Neuronal stem cell (in vitro differentiated cells): Measurements from ENCODE around the gene VPS35.
"Not testable (repeated sequence)": the region's sequence is repeated elsewhere in the genome, so short reads cannot be mapped to it uniquely, and the experiment has no call there.

ENCODE experiments used
- DNase-seq: peaks from one replicate; pipeline ENCODE4 v3.0.0-alpha.2; 2013; ENCODE audit warnings: low spot score
- H2AFZ ChIP-seq: one replicate; pipeline ENCODE4 v1.6.1; 2013; ENCODE audit warnings: mild to moderate bottlenecking, low read length, inconsistent platforms
- H2AK5ac ChIP-seq: 2 replicates; pipeline ENCODE4 v1.6.1; 2013; ENCODE audit warnings: low read depth, mild to moderate bottlenecking, inconsistent platforms, low read length, moderate library complexity, mixed read lengths
- H2BK120ac ChIP-seq: 2 replicates; pipeline ENCODE4 v1.6.1; 2013; ENCODE audit warnings: low read depth, mild to moderate bottlenecking, inconsistent platforms, low read length, moderate library complexity, mixed read lengths
- H2BK12ac ChIP-seq: one replicate; pipeline ENCODE4 v1.6.1; 2013; ENCODE audit warnings: low read length, inconsistent platforms
- H2BK15ac ChIP-seq: 2 replicates; pipeline ENCODE4 v1.6.1; 2013; ENCODE audit warnings: mild to moderate bottlenecking, low read length, inconsistent platforms, mixed read lengths
- H2BK5ac ChIP-seq: one replicate; pipeline ENCODE4 v1.6.1; 2013; ENCODE audit warnings: inconsistent platforms, mild to moderate bottlenecking, low read length, moderate library complexity
- H3K14ac ChIP-seq: one replicate; pipeline ENCODE4 v1.6.1; 2013; ENCODE audit warnings: low read length, inconsistent platforms
- H3K18ac ChIP-seq: 2 replicates; pipeline ENCODE4 v1.6.1; 2013; ENCODE audit warnings: low read length, inconsistent platforms
- H3K23ac ChIP-seq: 2 replicates; pipeline ENCODE4 v1.6.1; 2013; ENCODE audit warnings: low read depth, mild to moderate bottlenecking, mixed read lengths, low read length, inconsistent platforms; ENCODE audit not compliant: poor library complexity
- H3K27ac ChIP-seq: replicated peaks from 3 replicates; pipeline ENCODE4 v1.5.1; 2013; ENCODE audit warnings: low read length, inconsistent platforms
- H3K27me3 ChIP-seq, 3 experiments: 2 replicates each; pipeline ENCODE4 v1.6.1; 2013; ENCODE audit warnings: low read length in 3 of 3, mild to moderate bottlenecking in 2 of 3, inconsistent platforms in 1 of 3, low read depth in 1 of 3, mixed read lengths in 1 of 3, moderate library complexity in 1 of 3; ENCODE audit not compliant: control insufficient read depth in 3 of 3, insufficient read depth in 3 of 3
- H3K36me3 ChIP-seq, 2 donors: replicated peaks in 1 of 2; 2 replicates each; pipeline ENCODE4 v1.6.1; 2013; ENCODE audit warnings: low read length in 2 of 2; ENCODE audit not compliant: control insufficient read depth in 2 of 2, insufficient read depth in 2 of 2
- H3K4ac ChIP-seq: 2 replicates; pipeline ENCODE4 v1.6.1; 2013; ENCODE audit warnings: inconsistent platforms, mild to moderate bottlenecking, low read length, moderate library complexity
- H3K4me1 ChIP-seq, 2 donors: 1 replicate in 1 of 2; 2 replicates in 1 of 2; pipeline ENCODE4 v1.6.1; 2013; ENCODE audit warnings: low read length in 2 of 2, low read depth in 1 of 2; ENCODE audit not compliant: control insufficient read depth in 2 of 2, insufficient read depth in 1 of 2
- H3K4me2 ChIP-seq: one replicate; pipeline ENCODE4 v1.6.1; 2013; ENCODE audit warnings: mild to moderate bottlenecking, low read length, inconsistent platforms; ENCODE audit not compliant: insufficient read depth, poor library complexity, severe bottlenecking
- H3K4me3 ChIP-seq, 2 donors: 2 replicates each; pipeline ENCODE4 v1.5.1; 2013; ENCODE audit warnings: low read length in 2 of 2, mild to moderate bottlenecking in 2 of 2, inconsistent platforms in 1 of 2, moderate library complexity in 1 of 2
- H3K79me1 ChIP-seq: one replicate; pipeline ENCODE4 v1.6.1; 2013; ENCODE audit warnings: low read depth, mild to moderate bottlenecking, inconsistent platforms, low read length, moderate library complexity
- H3K9ac ChIP-seq: one replicate; pipeline ENCODE4 v1.6.1; 2013; ENCODE audit warnings: mild to moderate bottlenecking, low read depth, low read length, inconsistent platforms; ENCODE audit not compliant: poor library complexity
- H3K9me3 ChIP-seq, 2 donors: replicated peaks in 1 of 2; 2 replicates each; pipeline versions ENCODE3 to v1.6.1; 2013; ENCODE audit warnings: low read length in 2 of 2, mild to moderate bottlenecking in 2 of 2, inconsistent platforms in 1 of 2, low read depth in 1 of 2, mixed read lengths in 1 of 2, moderate library complexity in 1 of 2; ENCODE audit not compliant: control insufficient read depth in 2 of 2, insufficient read depth in 1 of 2
- H4K8ac ChIP-seq: one replicate; pipeline ENCODE4 v1.6.1; 2013; ENCODE audit warnings: low read depth, mild to moderate bottlenecking, inconsistent platforms, low read length, moderate library complexity
- H4K91ac ChIP-seq: one replicate; pipeline ENCODE4 v1.6.1; 2013; ENCODE audit warnings: low read length, low read depth, mild to moderate bottlenecking, inconsistent platforms; ENCODE audit not compliant: poor library complexity
- WGBS, 2 donors: extraction: QIAGEN DNeasy Blood & Tissue Kit; methylation state at CpG; one replicate each; pipeline ENCODE4 v1.1.7; 2013; ENCODE audit warnings: missing lambda C conversion rate in 2 of 2, mixed read lengths in 1 of 2; ENCODE audit not compliant: insufficient read length in 2 of 2, insufficient replicate concordance in 1 of 2; ENCODE audit errors: extremely low coverage in 2 of 2; 5-methylcytosine and 5-hydroxymethylcytosine counted together

Gene VPS35

DNA sequence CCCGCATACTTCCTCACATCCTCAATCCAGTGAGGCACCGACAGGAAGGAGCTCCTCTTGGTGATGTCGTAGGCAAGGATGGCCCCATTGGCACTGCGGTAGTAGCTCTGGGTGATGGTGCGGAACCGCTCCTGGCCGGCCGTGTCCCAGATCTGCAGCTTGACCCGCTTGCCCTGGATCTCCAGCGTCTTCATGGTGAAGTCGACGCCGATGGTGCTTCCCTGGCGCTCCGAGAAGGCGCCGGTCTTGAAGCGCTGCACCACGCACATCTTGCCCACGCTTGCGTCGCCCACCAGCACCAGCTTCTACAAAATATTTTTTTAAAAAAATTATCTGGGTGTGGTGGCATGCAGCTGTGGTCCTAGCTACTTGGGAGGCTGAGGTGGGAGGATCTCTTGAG is 62.3 kb downstream of the VPS35 start:
- H3K9ac ChIP-seq, DNase-seq, H3K23ac ChIP-seq, H3K27me3 ChIP-seq, H2BK15ac ChIP-seq, H3K4me3 ChIP-seq, H3K36me3 ChIP-seq, H3K4ac ChIP-seq, H4K8ac ChIP-seq, H3K79me1 ChIP-seq, H2AFZ ChIP-seq, H3K9me3 ChIP-seq, H2BK12ac ChIP-seq, H3K14ac ChIP-seq, H3K18ac ChIP-seq, H2BK5ac ChIP-seq, H4K91ac ChIP-seq, H3K27ac ChIP-seq, H3K4me2 ChIP-seq, H2AK5ac ChIP-seq, H2BK120ac ChIP-seq, H3K4me1 ChIP-seq: not testable (repeated sequence)
- WGBS, 2 donors, result no CpG with 5 or more reads among the region's 22 CpGs

DNA sequence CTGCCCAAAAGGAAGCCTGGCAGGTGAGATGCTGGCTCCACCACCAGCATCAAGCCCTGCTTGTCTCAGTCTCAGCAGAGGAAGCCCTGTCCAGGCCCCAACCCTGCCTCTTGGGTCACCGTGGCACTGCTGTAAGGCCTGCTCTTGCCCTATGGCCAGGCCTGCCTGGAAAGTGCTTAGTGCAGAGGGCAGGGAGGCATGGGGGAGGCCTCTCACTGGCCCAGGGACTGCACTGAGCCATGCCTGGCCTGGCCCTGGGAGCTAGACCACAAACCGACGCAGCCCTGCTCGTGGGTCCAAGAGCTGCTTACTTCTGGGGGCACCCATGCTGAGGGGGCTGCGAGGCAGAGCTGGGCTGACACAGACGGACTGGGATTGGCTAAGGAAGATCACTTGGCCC is 64.1 kb downstream of the VPS35 start:
- not testable (repeated sequence) for H3K4ac ChIP-seq

DNA sequence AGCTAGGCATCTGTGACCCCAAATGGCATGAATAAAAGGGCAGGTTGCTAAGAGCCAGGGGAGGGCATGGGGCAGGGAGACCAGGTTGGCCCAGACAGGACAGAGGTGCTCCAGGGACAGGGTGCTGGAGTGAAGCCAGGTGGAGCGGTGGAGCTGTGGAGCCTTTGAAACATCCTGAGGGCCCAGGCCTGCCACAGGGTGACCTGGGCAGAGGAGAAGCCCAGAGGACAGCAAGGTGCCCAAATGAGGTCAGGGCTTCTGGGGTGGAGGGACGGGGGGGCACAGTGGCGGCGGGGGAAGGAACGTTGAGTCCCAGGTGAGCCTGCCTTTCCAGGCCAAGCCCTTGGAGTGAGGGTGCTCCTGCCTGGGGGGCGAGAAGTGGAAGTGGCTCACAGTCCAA is 65.3 kb downstream of the VPS35 start:
- not testable (repeated sequence) for H3K4me3 ChIP-seq, H2BK12ac ChIP-seq, DNase-seq, H3K4me1 ChIP-seq, H3K9me3 ChIP-seq, H4K8ac ChIP-seq, H4K91ac ChIP-seq, H2BK120ac ChIP-seq, H3K79me1 ChIP-seq, H3K4ac ChIP-seq, H3K18ac ChIP-seq, H2AK5ac ChIP-seq, H3K27me3 ChIP-seq, H3K4me2 ChIP-seq, H2BK15ac ChIP-seq, H2BK5ac ChIP-seq, H3K23ac ChIP-seq, H3K27ac ChIP-seq, H2AFZ ChIP-seq, H3K14ac ChIP-seq, H3K36me3 ChIP-seq, H3K9ac ChIP-seq
- no CpG with 5 or more reads among the region's 6 CpGs for WGBS, 2 donors

More for the DNA sequence above, 64.1 kb downstream of the VPS35 start:
- not testable (repeated sequence) for H2BK120ac ChIP-seq, DNase-seq, H3K23ac ChIP-seq, H3K14ac ChIP-seq, H2AK5ac ChIP-seq, H2AFZ ChIP-seq, H2BK5ac ChIP-seq, H2BK12ac ChIP-seq, H3K27ac ChIP-seq, H3K36me3 ChIP-seq, H3K4me2 ChIP-seq, H3K18ac ChIP-seq, H3K9me3 ChIP-seq, H4K8ac ChIP-seq, H3K9ac ChIP-seq, H3K4me3 ChIP-seq, H3K27me3 ChIP-seq, H4K91ac ChIP-seq, H3K79me1 ChIP-seq, H2BK15ac ChIP-seq, H3K4me1 ChIP-seq
- WGBS, 2 donors, result no CpG with 5 or more reads among the region's 6 CpGs

DNA sequence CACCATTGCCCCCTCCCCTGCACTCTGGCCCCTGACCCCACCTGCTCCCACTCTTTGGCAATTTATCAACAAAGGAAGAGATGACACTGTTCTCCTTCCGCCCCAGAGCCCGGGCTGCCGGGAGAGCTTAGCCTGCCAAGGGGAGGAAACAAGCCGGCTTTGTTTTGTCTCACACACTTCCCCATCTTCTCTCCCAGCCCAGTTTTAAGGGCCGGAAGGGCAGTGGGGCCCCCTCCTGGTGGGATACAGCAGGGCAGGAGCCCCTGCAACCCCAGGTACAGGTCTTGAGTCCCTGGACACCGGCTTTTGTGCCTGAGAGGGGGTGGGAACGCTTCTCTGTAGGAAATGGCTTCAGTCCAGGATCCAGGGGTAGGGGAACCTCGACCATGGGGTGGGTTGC is 65.7 kb downstream of the VPS35 start:
- not testable (repeated sequence) for H3K14ac ChIP-seq, H3K9ac ChIP-seq, H3K27ac ChIP-seq, DNase-seq, H3K9me3 ChIP-seq, H2BK5ac ChIP-seq, H3K4me1 ChIP-seq, H2AK5ac ChIP-seq, H3K27me3 ChIP-seq, H3K79me1 ChIP-seq, H4K91ac ChIP-seq, H3K4me3 ChIP-seq, H3K23ac ChIP-seq, H2AFZ ChIP-seq, H2BK15ac ChIP-seq, H2BK120ac ChIP-seq, H4K8ac ChIP-seq, H2BK12ac ChIP-seq, H3K4ac ChIP-seq, H3K4me2 ChIP-seq, H3K18ac ChIP-seq
- peaks cover 2 to 13% of the 10 kb centered on the region in 2 donors for H3K36me3 ChIP-seq
- no CpG with 5 or more reads among the region's 8 CpGs for WGBS, 2 donors
